Stimulated activated CD4-positive, alpha-beta T cell treated with anti-CD3 and anti-CD28 coated beads, Interleukin-1b, Interleukin-23, amount 100 ng/mL, for 4 hours (primary cell): ENCODE measurements around the gene LACC1.
A peak's percentile ranks its signal among the peaks of the same experiment; 100 is the strongest.

Experiments
- DNase-seq, 2 donors: peaks; one replicate each; pipeline ENCODE4 v3.0.0-alpha.2; 2020; ENCODE audit warnings: low read depth in 2 of 2

LACC1 gene

GRCh38 chr13:43883631-43884030, 3.9 kb downstream of the LACC1 start:
- DNase-seq = no peak

GRCh38 chr13:43884222-43884621, 4.5 kb downstream of the LACC1 start:
- no peak for DNase-seq

GRCh38 chr13:43894438-43894837, 14.7 kb downstream of the LACC1 start:
- no peak for DNase-seq

- DNase-seq = no peak
Observed at GRCh38 chr13:43895940-43896339, 16.2 kb downstream of the LACC1 start.

- peak in 1 of 2 donors; percentile 14 for DNase-seq
Observed at GRCh38 chr13:43905435-43906031, 25.8 kb downstream of the LACC1 start.

GRCh38 chr13:43908156-43909126, 28.7 kb downstream of the LACC1 start:
- no peak for DNase-seq

- no peak for DNase-seq
Observed at GRCh38 chr13:43910856-43911255, 31.2 kb downstream of the LACC1 start.

GRCh38 chr13:43911278-43911677, 31.6 kb downstream of the LACC1 start:
- no peak for DNase-seq

- DNase-seq = no peak
Observed at GRCh38 chr13:43911871-43912270, 32.2 kb downstream of the LACC1 start.

GRCh38 chr13:43915451-43915850, 35.7 kb downstream of the LACC1 start:
- DNase-seq = no peak

- no peak for DNase-seq
Observed at GRCh38 chr13:43916828-43917227, 37.1 kb downstream of the LACC1 start.

GRCh38 chr13:43918636-43919035, 38.9 kb downstream of the LACC1 start:
- no peak for DNase-seq

GRCh38 chr13:43920965-43921674, 41.4 kb downstream of the LACC1 start:
- no peak for DNase-seq

- no peak for DNase-seq
Observed at GRCh38 chr13:43924549-43925245, 45.0 kb downstream of the LACC1 start.

GRCh38 chr13:43929947-43930346, 50.2 kb downstream of the LACC1 start:
- no peak for DNase-seq

- DNase-seq = no peak
Observed at GRCh38 chr13:43933378-43933777, 53.7 kb downstream of the LACC1 start.

- DNase-seq = no peak
Observed at GRCh38 chr13:43934273-43934672, 54.6 kb downstream of the LACC1 start.

- DNase-seq = no peak
Observed at GRCh38 chr13:43935878-43936277, 56.2 kb downstream of the LACC1 start.

- no peak for DNase-seq
Observed at GRCh38 chr13:43936647-43937046, 56.9 kb downstream of the LACC1 start.

GRCh38 chr13:43937839-43938238, 58.1 kb downstream of the LACC1 start:
- no peak for DNase-seq

GRCh38 chr13:43938449-43938848, 58.7 kb downstream of the LACC1 start:
- no peak for DNase-seq

GRCh38 chr13:43939086-43939485, 59.4 kb downstream of the LACC1 start:
- DNase-seq = no peak
